K562 (cell line): Measurements from ENCODE around the gene HOXB8. TPM values are rescaled to one million over a fixed set of nuclear protein-coding genes. Genes with fewer than 3 reads are reported as not detected.

Experiments
- CHD4 ChIP-seq: fragments of 200-600 bp; sonication (generic); IDR thresholded peaks from 3 replicates; pipeline ENCODE4 v1.6.1; 2012; ENCODE audit warnings: low read depth, mild to moderate bottlenecking, mixed read lengths, low read length, inconsistent platforms; ENCODE audit not compliant: insufficient read depth, insufficient replicate concordance, poor library complexity, severe bottlenecking
- COPS2 ChIP-seq: fragments of 450-650 bp; conservative IDR thresholded peaks from 2 replicates; pipeline ENCODE4 v1.6.1; 2016; ENCODE audit warnings: mild to moderate bottlenecking, moderate library complexity
- MAFG ChIP-seq: fragments of 450-650 bp; conservative IDR thresholded peaks from 2 replicates; pipeline ENCODE4 v1.6.1; 2016; ENCODE audit warnings: missing genetic modification characterization, missing compliant biosample characterization
- NFIC ChIP-seq: fragments of 450-650 bp; IDR thresholded peaks from 2 replicates; pipeline ENCODE4 v1.6.1; 2017; ENCODE audit warnings: mild to moderate bottlenecking, inconsistent platforms
- ZNF583 ChIP-seq: fragments of 250-450 bp; sonication (Bioruptor Pico); IDR thresholded peaks from 2 replicates; pipeline ENCODE4 v1.4.0; 2020
- polyA plus RNA-seq, 8 experiments: library from polyadenylated mRNA; depleted of rRNA in 4 of 8; stranded (reverse) in 5 of 8; unstranded in 3 of 8; fragments of >200 nt; fragmentation: Nextera tagmentation in 2 of 8; fragmentation: Illumina TruSeq in 1 of 8; extraction: Ambion mirVana in 2 of 8; extraction: Trizol in 1 of 8; gene quantifications; 2 replicates each; pipeline versions ENCODE4 v1.2.1 to v1.2.3, GENCODE V29; 2011 to 2014; ENCODE audit warnings: inconsistent platforms in 1 of 8, missing spikeins in 1 of 8
- total RNA-seq, 7 experiments: library from RNA; depleted of rRNA in 6 of 7; stranded (reverse); fragments of >200 nt in 6 of 7; fragmentation: Illumina TruSeq in 2 of 7; extraction: Trizol in 2 of 7; gene quantifications; 2 replicates each; pipeline versions ENCODE4 v1.2.1 to v1.2.3, GENCODE V29; 2011 to 2021; ENCODE audit warnings: low replicate concordance in 1 of 7
- TF ChIP-seq, protein P1 (sequence below), 2 experiments: fragments of 450-650 bp; conservative IDR thresholded peaks; 2 replicates each; pipeline ENCODE4 v1.6.1; 2017; ENCODE audit warnings: mild to moderate bottlenecking in 2 of 2, moderate library complexity in 2 of 2
- TF ChIP-seq, protein P2 (sequence below), 2 experiments: IDR thresholded peaks in 1 of 2; conservative IDR thresholded peaks in 1 of 2; 2 replicates each; pipeline ENCODE4 v1.6.1; 2016; ENCODE audit warnings: low read depth in 2 of 2, mild to moderate bottlenecking in 1 of 2, missing compliant biosample characterization in 1 of 2, missing genetic modification characterization in 1 of 2, moderate library complexity in 1 of 2

HOXB8 gene
- total and polyA plus RNA-seq, 9 of the 15 experiments (the other 6 are each of a cell fraction or from before 2014, with no cell fraction given) = 0.52 to 23.8 (median 3.6) TPM

DNA sequence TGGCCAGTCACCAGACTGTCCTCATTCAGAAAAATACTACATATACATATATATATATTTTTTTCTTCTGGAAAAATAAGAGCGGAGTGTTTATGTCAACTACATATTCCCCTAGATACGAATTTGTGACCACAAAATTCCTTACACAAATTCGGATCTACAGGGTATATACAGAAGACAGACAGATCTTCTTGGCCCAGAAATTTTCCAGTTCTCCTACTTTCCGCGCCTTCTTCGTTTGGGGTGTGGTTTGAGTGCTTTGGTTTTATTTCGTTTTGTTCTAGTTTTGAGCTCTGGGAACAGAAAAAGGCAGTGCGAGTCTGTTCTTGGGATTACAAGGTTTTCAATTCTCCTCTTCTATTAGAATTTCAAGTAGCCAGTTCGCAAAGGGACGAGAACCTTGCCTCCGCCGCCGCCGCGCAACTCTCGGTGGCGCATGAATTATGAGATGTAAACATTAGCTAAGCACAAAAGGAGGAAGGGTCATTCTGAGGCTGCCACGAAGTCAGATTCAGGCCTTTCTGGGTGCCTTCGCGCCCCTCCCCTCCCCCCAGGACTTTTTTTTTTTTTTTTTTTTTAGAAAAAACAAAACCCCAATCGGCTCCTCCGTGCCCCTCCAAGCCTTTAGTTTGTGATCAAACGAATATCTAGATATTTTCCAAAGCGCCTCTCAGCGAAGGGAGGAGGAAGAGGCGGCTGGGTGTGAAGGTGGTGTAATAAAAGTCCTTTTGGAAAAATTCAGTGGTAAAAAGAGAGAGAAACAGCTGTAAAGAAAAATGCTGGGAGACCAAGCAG lies 35.1 kb downstream of the HOXB8 start (continued):
- TF ChIP-seq, protein P1, sequence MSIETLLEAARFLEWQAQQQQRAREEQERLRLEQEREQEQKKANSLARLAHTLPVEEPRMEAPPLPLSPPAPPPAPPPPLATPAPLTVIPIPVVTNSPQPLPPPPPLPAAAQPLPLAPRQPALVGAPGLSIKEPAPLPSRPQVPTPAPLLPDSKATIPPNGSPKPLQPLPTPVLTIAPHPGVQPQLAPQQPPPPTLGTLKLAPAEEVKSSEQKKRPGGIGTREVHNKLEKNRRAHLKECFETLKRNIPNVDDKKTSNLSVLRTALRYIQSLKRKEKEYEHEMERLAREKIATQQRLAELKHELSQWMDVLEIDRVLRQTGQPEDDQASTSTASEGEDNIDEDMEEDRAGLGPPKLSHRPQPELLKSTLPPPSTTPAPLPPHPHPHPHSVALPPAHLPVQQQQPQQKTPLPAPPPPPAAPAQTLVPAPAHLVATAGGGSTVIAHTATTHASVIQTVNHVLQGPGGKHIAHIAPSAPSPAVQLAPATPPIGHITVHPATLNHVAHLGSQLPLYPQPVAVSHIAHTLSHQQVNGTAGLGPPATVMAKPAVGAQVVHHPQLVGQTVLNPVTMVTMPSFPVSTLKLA (conservative IDR thresholded peaks at IDR 0.05) = peak in 1 of 2 experiments; percentile 4; a peak in 1 of 4 replicates
- TF ChIP-seq ZNF583 (CRISPR knock-in tag) (0 out of 2 replicates have a peak, but pooled peaks have one; percentile 32), MAFG (tag) (no peak), NFIC (no peak), CHD4 (no peak), COPS2 (no peak)
- TF ChIP-seq, protein P2, sequence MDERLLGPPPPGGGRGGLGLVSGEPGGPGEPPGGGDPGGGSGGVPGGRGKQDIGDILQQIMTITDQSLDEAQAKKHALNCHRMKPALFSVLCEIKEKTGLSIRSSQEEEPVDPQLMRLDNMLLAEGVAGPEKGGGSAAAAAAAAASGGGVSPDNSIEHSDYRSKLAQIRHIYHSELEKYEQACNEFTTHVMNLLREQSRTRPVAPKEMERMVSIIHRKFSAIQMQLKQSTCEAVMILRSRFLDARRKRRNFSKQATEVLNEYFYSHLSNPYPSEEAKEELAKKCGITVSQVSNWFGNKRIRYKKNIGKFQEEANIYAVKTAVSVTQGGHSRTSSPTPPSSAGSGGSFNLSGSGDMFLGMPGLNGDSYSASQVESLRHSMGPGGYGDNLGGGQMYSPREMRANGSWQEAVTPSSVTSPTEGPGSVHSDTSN (CRISPR knock-in tag; IDR thresholded peaks at IDR 0.05; ENCODE audit: low read depth) = no peak
- TF ChIP-seq, protein P2 (tag; conservative IDR thresholded peaks at IDR 0.05; ENCODE audit: low read depth) = peak; percentile 67
- TF ChIP-seq, all 486 proteins: peak for 60
